IPS DF 6.9 (cell line): ENCODE measurements around the gene KRTAP20-2.

Experiments used
- DNase-seq: peaks from one replicate; pipeline ENCODE4 v3.0.0-alpha.2; 2013; ENCODE audit warnings: low read depth, low spot score
- H3K27ac ChIP-seq: one replicate; pipeline ENCODE4 v1.5.1; 2013; ENCODE audit warnings: low read length, control low read depth
- H3K27me3 ChIP-seq: 2 replicates; pipeline ENCODE4 v1.6.1; 2013; ENCODE audit warnings: mild to moderate bottlenecking, low read length; ENCODE audit not compliant: control insufficient read depth, insufficient read depth
- H3K36me3 ChIP-seq: 2 replicates; pipeline ENCODE4 v1.6.1; 2013; ENCODE audit warnings: low read length; ENCODE audit not compliant: control insufficient read depth, insufficient read depth
- H3K4me1 ChIP-seq: 2 replicates; pipeline ENCODE4 v1.6.1; 2013; ENCODE audit warnings: low read length; ENCODE audit not compliant: control insufficient read depth, insufficient read depth
- H3K4me3 ChIP-seq: 2 replicates; pipeline ENCODE4 v1.5.1; 2013; ENCODE audit warnings: mild to moderate bottlenecking, low read length
- H3K9me3 ChIP-seq: 2 replicates; pipeline ENCODE4 v1.6.1; 2013; ENCODE audit warnings: low read length, inconsistent platforms; ENCODE audit not compliant: control insufficient read depth, insufficient read depth
- WGBS: extraction: QIAGEN DNeasy Blood & Tissue Kit; methylation state at CpG from one replicate; pipeline ENCODE4 v1.1.7; 2013; ENCODE audit warnings: mixed read lengths, missing lambda C conversion rate; ENCODE audit not compliant: insufficient read length, insufficient coverage; 5-methylcytosine and 5-hydroxymethylcytosine counted together

KRTAP20-2 gene

DNA sequence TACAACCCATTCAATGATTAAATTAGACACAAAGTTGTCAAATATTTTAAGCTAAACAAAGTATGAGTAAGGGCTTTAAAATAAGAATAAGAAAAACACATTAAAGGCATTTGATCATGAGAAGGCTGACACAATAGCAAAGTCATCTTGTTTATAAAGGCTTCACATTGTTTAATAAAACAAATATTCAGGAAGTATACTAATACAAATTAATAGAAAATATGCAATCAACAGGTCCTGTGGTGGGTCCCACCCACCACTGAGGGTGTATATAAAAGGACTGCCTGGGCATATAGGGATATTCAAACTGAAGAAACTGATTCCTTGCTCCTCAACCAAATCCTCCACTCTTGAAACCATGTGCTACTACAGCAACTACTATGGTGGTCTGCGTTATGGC lies at the start of gene KRTAP20-2:
KRTAP20-2 (plus strand) TSS at position 301 of the 400 bp plus-strand sequence; CDS start at position 359, 58 bp downstream.
- Histone ChIP-seq H3K9me3 (peaks cover 9% of the 10 kb centered on the region), H3K36me3 (no peaks in the 10 kb centered on the region), H3K27me3 (no peaks in the 10 kb centered on the region), H3K4me1 (no peaks in the 10 kb centered on the region; the same call in 1 of the 2 replicates), H3K4me3 (no peak within 1 kb of the TSS), H3K27ac (no peak within 1 kb of the TSS)
- no peak for DNase-seq
- WGBS: no CpG with 5 or more reads among the region's 1 CpG

DNA sequence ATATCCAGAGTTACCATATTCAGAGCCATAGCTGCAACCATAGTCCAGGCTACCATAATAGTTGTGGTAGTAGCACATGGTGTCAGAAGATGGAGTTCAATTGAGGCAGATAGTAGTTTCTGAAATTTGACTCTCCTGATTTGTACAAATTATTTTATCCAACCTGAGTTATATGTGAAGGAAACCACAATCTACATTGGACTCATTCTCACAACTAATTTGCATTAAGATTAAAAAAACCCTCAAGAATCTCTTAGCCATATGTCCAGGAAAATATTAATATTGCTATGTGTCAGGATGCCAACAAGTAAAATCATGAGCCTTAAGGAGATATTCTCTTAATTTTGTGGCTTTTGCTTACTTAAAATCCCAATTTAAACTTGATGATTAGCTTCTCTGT lies 44.7 kb upstream of the KRTAP20-2 start, which contains the start of gene KRTAP22-2:
KRTAP22-2 (minus strand) TSS at position 101 of the 400 bp plus-strand sequence.
- Histone ChIP-seq H3K9me3 (peaks cover 4% of the 10 kb centered on the region), H3K27ac (no peak within 1 kb of the TSS), H3K4me1 (no peaks in the 10 kb centered on the region), H3K4me3 (no peak within 1 kb of the TSS), H3K27me3 (no peaks in the 10 kb centered on the region), H3K36me3 (no peaks in the 10 kb centered on the region)
- no peak for DNase-seq

DNA sequence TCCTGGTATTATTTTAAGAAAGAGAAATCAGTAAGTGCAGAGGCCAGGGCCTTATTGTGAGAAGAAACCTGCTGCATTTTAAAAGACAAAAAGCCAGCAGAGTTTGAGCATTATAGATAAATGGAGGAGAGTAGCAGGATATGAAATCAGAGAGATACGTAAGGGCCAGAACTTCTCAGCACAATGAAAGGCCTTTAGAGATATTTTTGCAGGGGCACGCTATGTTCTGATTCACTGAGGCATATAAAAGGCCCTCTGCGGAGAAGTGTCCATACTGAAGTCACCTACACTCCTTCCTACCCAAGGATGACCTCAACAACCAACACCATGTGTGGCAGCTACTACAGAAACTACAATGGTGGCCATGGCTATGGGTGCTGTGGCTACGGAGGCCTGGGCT lies 42.9 kb upstream of the KRTAP20-2 start, which contains the start of gene KRTAP6-3:
KRTAP6-3 (plus strand) TSS at position 301 of the 400 bp plus-strand sequence; CDS start at position 307, 6 bp downstream.
- no peak for DNase-seq
- Histone ChIP-seq H3K27me3 (no peaks in the 10 kb centered on the region), H3K4me1 (no peaks in the 10 kb centered on the region), H3K4me3 (no peak within 1 kb of the TSS), H3K9me3 (peaks cover 4% of the 10 kb centered on the region), H3K27ac (no peak within 1 kb of the TSS), H3K36me3 (no peaks in the 10 kb centered on the region)
- WGBS: no CpG with 5 or more reads among the region's 4 CpGs

DNA sequence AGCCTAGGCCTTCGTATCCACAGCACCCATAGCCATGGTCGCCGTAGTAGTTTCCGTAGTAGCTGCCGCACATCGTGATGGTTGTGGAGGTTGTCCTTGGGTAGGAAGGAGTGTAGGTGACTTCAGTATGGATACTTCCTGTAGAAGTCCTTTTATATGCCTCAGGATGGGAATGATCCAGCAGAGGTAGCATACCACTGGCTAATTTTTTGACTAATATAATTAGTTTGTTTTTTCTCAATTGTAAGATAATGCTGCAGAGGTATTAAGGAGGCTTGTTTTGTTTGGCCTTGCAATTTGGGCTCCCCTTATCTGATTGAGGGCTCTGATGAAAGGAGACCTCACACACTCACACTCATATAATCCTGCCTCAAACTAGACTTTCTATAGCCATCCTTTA lies 36.2 kb upstream of the KRTAP20-2 start, which contains the start of gene KRTAP6-2:
KRTAP6-2 (minus strand) TSS at position 101 of the 400 bp plus-strand sequence; CDS start at position 73, 28 bp downstream.
- H3K27ac ChIP-seq: no peak within 1 kb of the TSS
- WGBS: no CpG with 5 or more reads among the region's 6 CpGs
- DNase-seq: no peak

DNA sequence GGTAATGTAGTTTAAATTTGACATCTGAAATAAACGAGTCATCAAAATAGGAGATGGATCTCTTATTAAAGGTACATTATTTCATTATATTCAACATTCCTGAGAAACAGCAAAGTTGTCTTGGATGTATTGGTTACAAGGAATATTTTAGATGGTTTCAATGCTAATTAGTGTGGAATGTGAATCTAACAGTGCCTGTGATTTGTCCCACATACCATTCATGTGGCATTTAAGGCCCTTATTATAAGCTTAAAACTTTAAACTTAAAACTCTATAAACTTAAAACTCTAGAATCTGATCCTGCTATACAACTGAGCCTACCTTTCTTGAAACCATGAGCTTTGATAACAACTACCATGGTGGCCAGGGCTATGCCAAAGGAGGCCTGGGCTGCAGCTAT lies 34.2 kb upstream of the KRTAP20-2 start, which contains the start of gene KRTAP22-1:
KRTAP22-1 (plus strand) TSS at position 301 of the 400 bp plus-strand sequence.
- Histone ChIP-seq H3K4me3 (no peak within 1 kb of the TSS), H3K4me1 (no peaks in the 10 kb centered on the region), H3K36me3 (no peaks in the 10 kb centered on the region), H3K27me3 (no peaks in the 10 kb centered on the region), H3K27ac (no peak within 1 kb of the TSS), H3K9me3 (peaks cover 8% of the 10 kb centered on the region)
- no peak for DNase-seq
- no CpG with 5 or more reads among the region's 1 CpG for WGBS

More for the DNA sequence above, 36.2 kb upstream of the KRTAP20-2 start, which contains the start of gene KRTAP6-2:
- H3K4me1 ChIP-seq: no peaks in the 10 kb centered on the region
- no peak within 1 kb of the TSS for H3K4me3 ChIP-seq
- H3K27me3 ChIP-seq: no peaks in the 10 kb centered on the region
- H3K9me3 ChIP-seq: peaks cover 9% of the 10 kb centered on the region
- H3K36me3 ChIP-seq: no peaks in the 10 kb centered on the region

DNA sequence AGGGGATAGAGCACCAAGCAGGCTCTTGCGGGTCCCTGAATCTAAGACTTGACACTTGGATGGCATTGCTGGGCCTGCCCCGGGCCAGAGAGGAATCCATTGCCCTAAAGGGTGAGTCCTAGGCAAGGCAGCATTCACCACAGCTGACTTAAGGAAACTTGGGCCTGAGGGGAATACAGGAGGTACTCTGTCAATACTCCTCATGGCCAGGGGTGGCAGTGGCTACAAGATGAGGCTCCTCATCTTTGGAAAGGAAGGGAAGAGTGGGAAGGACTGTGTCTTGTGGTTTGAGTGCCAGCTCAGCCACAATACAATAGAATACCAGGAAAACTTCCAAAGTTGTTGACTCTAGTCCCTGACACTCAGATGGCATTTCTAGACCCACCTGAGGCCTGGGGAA lies 29.0 kb upstream of the KRTAP20-2 start:
- Histone ChIP-seq H3K27me3 (no peaks in the 10 kb centered on the region), H3K9me3 (peaks cover 11% of the 10 kb centered on the region), H3K4me1 (no peaks in the 10 kb centered on the region), H3K4me3 (no peak overlapping the region), H3K27ac (no peak overlapping the region), H3K36me3 (no peaks in the 10 kb centered on the region)
- DNase-seq: no peak
- WGBS: no CpG with 5 or more reads among the region's 2 CpGs

DNA sequence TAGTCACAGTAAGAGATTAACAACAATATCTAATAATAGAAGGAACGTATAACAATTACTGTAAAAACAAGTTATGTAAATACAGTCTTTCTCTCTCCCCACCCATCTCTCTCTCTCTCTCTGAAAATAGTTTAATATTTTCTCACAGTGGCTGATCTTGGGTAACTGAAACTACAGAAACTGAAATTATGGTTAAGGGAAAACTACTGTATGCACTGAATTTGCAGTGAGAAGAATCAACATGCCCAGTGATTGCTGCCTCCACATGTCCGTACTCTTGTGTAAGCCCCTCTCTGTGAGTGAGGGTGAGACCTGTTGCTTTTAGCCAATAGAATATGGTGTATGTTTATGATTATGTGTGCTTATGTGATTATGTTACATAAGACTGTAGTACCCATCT lies 22.9 kb upstream of the KRTAP20-2 start:
- no peaks in the 10 kb centered on the region for H3K27me3 ChIP-seq
- no CpG with 5 or more reads among the region's 2 CpGs for WGBS
- no peaks in the 10 kb centered on the region for H3K36me3 ChIP-seq
- no peak for DNase-seq
- peaks cover 10% of the 10 kb centered on the region for H3K9me3 ChIP-seq
- no peaks in the 10 kb centered on the region for H3K4me1 ChIP-seq
- no peak overlapping the region for H3K4me3 ChIP-seq
- H3K27ac ChIP-seq: no peak overlapping the region

DNA sequence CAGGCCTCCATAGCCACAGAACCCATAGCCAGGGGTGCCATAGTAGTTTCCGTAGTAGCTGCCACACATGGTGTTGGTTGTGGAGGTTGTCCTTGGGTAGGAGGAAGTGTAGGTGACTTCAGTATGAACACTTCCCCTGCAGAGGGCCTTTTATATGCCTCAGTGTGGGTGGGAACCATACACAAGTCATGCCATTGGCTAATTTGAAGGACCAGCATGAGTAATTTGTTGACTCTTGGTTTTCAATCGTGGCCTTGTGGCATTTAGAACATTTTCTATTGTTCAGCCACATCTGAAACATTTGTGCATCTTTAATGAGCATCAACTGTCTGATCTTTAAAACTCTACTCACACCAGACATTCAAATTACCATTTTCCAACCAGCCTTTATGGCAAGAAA lies 21.2 kb upstream of the KRTAP20-2 start, which contains the start of gene KRTAP6-1:
KRTAP6-1 (minus strand) TSS at position 95 of the 400 bp plus-strand sequence; CDS start at position 69, 26 bp downstream.
- DNase-seq: no peak
- H3K27me3 ChIP-seq: no peaks in the 10 kb centered on the region
- WGBS: no CpG with 5 or more reads among the region's 2 CpGs
- no peak within 1 kb of the TSS for H3K4me3 ChIP-seq
- H3K4me1 ChIP-seq: no peaks in the 10 kb centered on the region
- H3K27ac ChIP-seq: no peak within 1 kb of the TSS
- no peaks in the 10 kb centered on the region for H3K36me3 ChIP-seq
- peaks cover 9% of the 10 kb centered on the region for H3K9me3 ChIP-seq

DNA sequence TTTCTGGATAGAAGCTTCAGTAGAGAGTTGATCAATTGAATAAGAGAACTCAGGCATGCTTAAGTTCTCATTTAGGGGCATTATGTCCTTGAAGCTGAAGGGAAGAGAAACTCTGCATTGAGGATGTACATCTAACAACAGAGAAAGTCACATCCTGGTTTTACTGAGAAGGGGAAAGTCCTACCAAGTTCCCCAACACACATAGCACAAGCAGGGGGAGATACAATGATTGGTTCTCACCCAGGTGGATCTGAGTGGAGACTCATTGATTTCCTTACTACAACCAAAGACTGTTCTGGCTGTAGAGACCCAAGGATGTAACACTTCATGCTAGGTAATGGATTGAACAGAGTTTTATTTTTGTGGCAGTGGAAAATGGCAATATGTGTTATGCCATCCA lies 19.8 kb upstream of the KRTAP20-2 start:
- Histone ChIP-seq H3K4me3 (no peak overlapping the region), H3K9me3 (peaks cover 9% of the 10 kb centered on the region), H3K36me3 (no peaks in the 10 kb centered on the region), H3K27ac (no peak overlapping the region), H3K4me1 (no peaks in the 10 kb centered on the region), H3K27me3 (no peaks in the 10 kb centered on the region)
- DNase-seq: no peak

DNA sequence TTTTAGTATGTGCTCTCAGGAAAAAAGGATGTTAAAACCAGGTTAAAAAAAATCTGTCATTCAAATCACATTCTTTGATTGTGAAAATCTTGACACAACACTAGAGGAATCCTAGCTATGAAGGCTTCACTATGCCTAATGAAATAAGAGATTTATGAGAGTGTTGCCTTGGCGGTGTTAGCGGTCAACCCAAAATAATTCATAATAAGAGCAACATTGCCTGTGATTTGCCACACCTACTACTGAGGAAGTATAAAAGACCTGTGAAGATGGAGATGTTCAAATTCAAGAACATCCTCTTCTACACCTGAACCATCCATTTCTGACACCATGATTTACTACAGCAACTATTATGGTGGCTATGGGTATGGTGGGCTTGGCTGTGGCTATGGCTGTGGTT lies 18.9 kb upstream of the KRTAP20-2 start, which contains the start of gene KRTAP20-1:
KRTAP20-1 (plus strand) TSS at position 301 of the 400 bp plus-strand sequence; CDS start at position 331, 30 bp downstream.
- DNase-seq: no peak
- no peaks in the 10 kb centered on the region for H3K27me3 ChIP-seq
- H3K36me3 ChIP-seq: no peaks in the 10 kb centered on the region
- H3K4me1 ChIP-seq: no peaks in the 10 kb centered on the region
- peaks cover 12% of the 10 kb centered on the region for H3K9me3 ChIP-seq
- H3K27ac ChIP-seq: no peak within 1 kb of the TSS
- no CpG with 5 or more reads among the region's 2 CpGs for WGBS
- no peak within 1 kb of the TSS for H3K4me3 ChIP-seq

DNA sequence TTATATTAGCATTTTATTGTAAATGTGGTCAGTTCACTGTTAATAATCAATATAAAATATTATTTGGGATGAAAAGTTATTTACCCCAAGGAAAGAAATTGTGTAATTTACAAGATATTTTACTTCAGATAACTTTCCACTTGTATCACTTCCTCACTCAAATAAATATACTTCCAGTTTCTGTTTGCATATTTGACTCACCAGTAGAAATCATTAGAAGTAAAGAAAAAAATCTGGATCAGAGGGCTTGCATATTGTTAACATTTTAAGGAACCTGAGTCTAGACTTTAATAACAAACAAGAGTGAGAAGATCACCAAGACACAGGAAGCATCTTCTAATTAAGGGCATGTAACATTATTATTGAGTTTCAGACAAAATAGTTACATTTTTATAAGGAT lies 14.9 kb upstream of the KRTAP20-2 start:
- no peaks in the 10 kb centered on the region for H3K4me1 ChIP-seq
- no peak for DNase-seq
- no peak overlapping the region for H3K4me3 ChIP-seq
- peaks cover 12% of the 10 kb centered on the region for H3K9me3 ChIP-seq
- no peak overlapping the region for H3K27ac ChIP-seq
- H3K27me3 ChIP-seq: no peaks in the 10 kb centered on the region
- no peaks in the 10 kb centered on the region for H3K36me3 ChIP-seq
